Osteocyte (in vitro differentiated cells): ENCODE results near the gene VPS8. TPM values are rescaled to one million over a fixed set of nuclear protein-coding genes. Genes with fewer than 3 reads are reported as not detected.

Source experiments
- DNase-seq: peaks from one replicate; pipeline ENCODE4 v3.0.0; 2021; ENCODE audit warnings: mixed read lengths; ENCODE audit not compliant: unreplicated experiment; ENCODE audit errors: extremely low spot score
- H3K27ac Mint-ChIP-seq: one replicate; pipeline ENCODE4 v1.8.0; 2021; ENCODE audit warnings: mild to moderate bottlenecking, mixed read lengths; ENCODE audit not compliant: unreplicated experiment
- H3K27me3 Mint-ChIP-seq: one replicate; pipeline ENCODE4 v1.8.0; 2021; ENCODE audit warnings: mixed read lengths; ENCODE audit not compliant: unreplicated experiment
- H3K36me3 Mint-ChIP-seq: one replicate; pipeline ENCODE4 v1.8.0; 2021; ENCODE audit warnings: mixed read lengths; ENCODE audit not compliant: unreplicated experiment
- H3K4me1 Mint-ChIP-seq: one replicate; pipeline ENCODE4 v1.8.0; 2021; ENCODE audit warnings: mixed read lengths; ENCODE audit not compliant: unreplicated experiment
- H3K4me3 Mint-ChIP-seq: one replicate; pipeline ENCODE4 v1.8.0; 2021; ENCODE audit warnings: mild to moderate bottlenecking, moderate library complexity, mixed read lengths; ENCODE audit not compliant: unreplicated experiment
- H3K9me3 Mint-ChIP-seq: one replicate; pipeline ENCODE4 v1.8.0; 2021; ENCODE audit warnings: mixed read lengths; ENCODE audit not compliant: unreplicated experiment
- CTCF ChIP-seq: fragments of 200-600 bp; sonication (generic); IDR thresholded peaks from 2 replicates; pipeline ENCODE4 v1.5.0; 2021; ENCODE audit warnings: antibody characterized with exemption, mild to moderate bottlenecking, moderate library complexity
- total RNA-seq: library from RNA; stranded (reverse); gene quantifications from 2 replicates; pipeline ENCODE4 v1.2.1, GENCODE V29; 2021

The VPS8 gene
- total RNA-seq, 1 donor from 2014 or later, result 53.5 TPM

GRCh38 chr3:184806567-184807271, 5.2 kb upstream of the VPS8 start:
- peaks cover 6% of the 10 kb centered on the region for H3K4me1 Mint-ChIP-seq
- H3K4me3 Mint-ChIP-seq, result no peak overlapping the region
- H3K27me3 Mint-ChIP-seq, result peaks cover 38% of the 10 kb centered on the region
- no peaks in the 10 kb centered on the region for H3K9me3 Mint-ChIP-seq
- DNase-seq, result no peak
- no peak for TF ChIP-seq CTCF
- no peak overlapping the region for H3K27ac Mint-ChIP-seq
- no peaks in the 10 kb centered on the region for H3K36me3 Mint-ChIP-seq

DNA sequence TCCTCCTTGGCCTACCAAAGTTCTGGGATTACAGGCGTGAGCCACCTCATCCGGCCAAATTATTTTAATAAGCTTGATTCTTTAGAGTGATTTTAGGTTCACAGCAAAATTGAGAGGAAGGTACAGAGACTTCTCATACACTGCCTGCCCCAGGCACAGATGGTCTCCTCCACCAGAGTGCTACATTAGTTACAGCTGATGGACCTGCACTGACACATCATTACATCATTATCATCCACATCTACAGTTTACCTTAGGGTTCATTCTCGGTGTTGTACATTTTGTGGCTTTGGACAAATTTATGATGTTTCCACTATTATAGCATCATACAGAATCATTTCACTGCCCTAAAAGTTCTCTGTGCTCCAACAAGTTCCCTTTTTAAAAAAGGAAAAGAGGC, 4.4 kb upstream of the VPS8 start:
- Mint-ChIP-seq H3K27me3 (peaks cover 33% of the 10 kb centered on the region), H3K36me3 (no peaks in the 10 kb centered on the region), H3K27ac (no peak overlapping the region), H3K9me3 (no peaks in the 10 kb centered on the region), H3K4me3 (no peak overlapping the region), H3K4me1 (peaks cover 9% of the 10 kb centered on the region)
- no peak for DNase-seq
- no peak for TF ChIP-seq CTCF

DNA sequence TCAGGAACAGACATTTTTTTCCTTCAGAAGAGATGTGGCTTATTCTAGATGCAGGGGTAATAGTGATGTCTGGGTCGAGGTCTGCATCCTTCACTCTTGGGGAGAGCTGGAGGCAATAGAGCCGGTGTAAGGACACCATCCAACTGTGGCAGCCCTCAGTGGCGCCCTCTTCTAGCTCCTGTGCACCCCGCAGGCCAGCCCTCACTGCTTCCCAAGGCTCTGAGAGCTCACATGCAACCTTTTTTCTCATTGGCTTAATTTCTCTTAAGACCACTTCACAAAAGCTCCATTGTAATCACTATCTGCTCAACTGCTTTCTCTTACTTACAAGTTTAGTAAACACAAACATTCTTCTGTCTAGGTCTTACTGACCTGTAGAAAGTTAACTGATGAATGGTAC, 3.9 kb upstream of the VPS8 start:
- H3K4me3 Mint-ChIP-seq, result no peak overlapping the region
- no peak overlapping the region for H3K27ac Mint-ChIP-seq
- H3K27me3 Mint-ChIP-seq, result peaks cover 33% of the 10 kb centered on the region
- peak; percentile 21 for TF ChIP-seq CTCF
- peaks cover 13% of the 10 kb centered on the region for H3K4me1 Mint-ChIP-seq
- no peaks in the 10 kb centered on the region for H3K36me3 Mint-ChIP-seq
- DNase-seq, result no peak
- no peaks in the 10 kb centered on the region for H3K9me3 Mint-ChIP-seq

GRCh38 chr3:184810146-184810545, 1.8 kb upstream of the VPS8 start:
- DNase-seq, result no peak
- no peak for TF ChIP-seq CTCF
- Mint-ChIP-seq H3K27me3 (peaks cover 28% of the 10 kb centered on the region), H3K27ac (no peak overlapping the region), H3K36me3 (no peaks in the 10 kb centered on the region), H3K9me3 (no peaks in the 10 kb centered on the region), H3K4me3 (no peak overlapping the region), H3K4me1 (peaks cover 20% of the 10 kb centered on the region)

- no peak for TF ChIP-seq CTCF
- peaks cover 14% of the 10 kb centered on the region for H3K4me1 Mint-ChIP-seq
- no peaks in the 10 kb centered on the region for H3K9me3 Mint-ChIP-seq
- DNase-seq, result no peak
- no peak overlapping the region for H3K4me3 Mint-ChIP-seq
- H3K27ac Mint-ChIP-seq, result no peak overlapping the region
- H3K36me3 Mint-ChIP-seq, result peaks cover 4% of the 10 kb centered on the region
- peaks cover 21% of the 10 kb centered on the region for H3K27me3 Mint-ChIP-seq
Measured at GRCh38 chr3:184811034-184811433, 932 bp upstream of the VPS8 start.
